Measurements from ENCODE around the gene MYH15. TPM values are rescaled to one million over a fixed set of nuclear protein-coding genes. Genes with fewer than 3 reads are reported as not detected.

MYH15 gene
- total and polyA plus RNA-seq, 2 of the 8 experiments (the other 6 are each of a cell fraction or from before 2014, with no cell fraction given): under 0.01 TPM; not detected in 1

DNA sequence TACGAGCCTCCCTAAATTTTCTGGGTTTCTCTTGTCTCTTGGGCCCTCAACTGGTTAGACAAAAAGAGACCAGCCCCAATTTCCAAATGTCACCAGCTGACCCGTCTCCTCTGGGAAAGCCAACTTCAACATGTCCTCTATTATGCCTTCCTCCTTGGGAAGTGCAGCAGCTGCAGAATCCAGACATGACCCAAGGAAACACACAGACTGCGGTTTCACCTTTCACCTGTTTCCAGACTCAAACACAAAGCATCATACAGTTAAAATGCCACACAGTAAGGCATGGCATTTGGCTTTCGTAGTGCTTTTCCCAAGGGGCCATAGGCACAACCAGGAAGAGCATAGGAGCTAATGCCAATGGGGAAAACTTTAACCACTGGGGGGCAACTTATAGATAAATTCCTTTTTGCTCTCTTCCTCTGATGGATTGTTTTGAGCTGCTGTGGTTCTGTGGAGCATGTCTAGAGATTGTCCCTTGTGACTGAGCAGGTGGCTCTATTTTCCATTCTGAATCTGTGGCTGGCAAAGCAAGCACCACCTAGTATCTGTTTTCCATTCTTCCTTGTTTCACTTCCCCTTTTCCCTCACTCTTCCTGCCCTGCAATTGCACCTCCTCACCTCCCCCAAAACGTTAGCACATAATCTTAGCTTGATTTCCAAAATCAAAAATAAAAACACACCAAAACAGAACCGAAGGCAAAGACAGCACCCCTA is 164.7 kb downstream of the MYH15 start:
- Histone ChIP-seq H3K4me2 (ENCODE audit: insufficient read depth in 1 of 2, low read depth in 2 of 2, low read length in 2 of 2) (no peak overlapping the region), H3K4ac (replicated peaks; ENCODE audit: insufficient read length, low read depth, low read length) (no peak overlapping the region), H3K36me3 (ENCODE audit: control insufficient read depth in 2 of 4, insufficient read depth in 4 of 4, low read length in 3 of 4) (no peaks in the 10 kb centered on the region), H2BK12ac (ENCODE audit: low read depth, low read length) (no peak overlapping the region), H3K79me1 (ENCODE audit: low read depth, low read length) (no peaks in the 10 kb centered on the region), H3K23me2 (ENCODE audit: low read depth, low read length) (no peaks in the 10 kb centered on the region; the same call in 1 of the 2 replicates), H3K56ac (replicated peaks; ENCODE audit: insufficient read length, low read depth, low read length) (no peak overlapping the region), H2BK120ac (replicated peaks; ENCODE audit: low read depth, low read length) (no peak overlapping the region), H3K9ac (replicated peaks in 1 of 4; ENCODE audit: extremely low read depth in 1 of 4, low read depth in 3 of 4, low read length in 3 of 4) (no peak overlapping the region), H2AFZ (ENCODE audit: low read length) (no peak overlapping the region), H2BK15ac (ENCODE audit: low read length) (no peak overlapping the region), H3K9me3 (ENCODE audit: insufficient read depth in 2 of 2, low read depth in 1 of 2, low read length in 1 of 2) (no peaks in the 10 kb centered on the region), H2AK5ac (ENCODE audit: low read depth, low read length) (no peak overlapping the region), H3K14ac (ENCODE audit: insufficient read length) (no peak overlapping the region), H3K4me3 (ENCODE audit: extremely low read depth in 1 of 4, insufficient read depth in 2 of 4, low read depth in 3 of 4, low read length in 4 of 4) (no peak overlapping the region), H3K4me1 (replicated peaks in 1 of 4; ENCODE audit: control insufficient read depth in 3 of 4, insufficient read depth in 4 of 4, low read length in 3 of 4) (no peaks in the 10 kb centered on the region), H4K20me1 (replicated peaks in 1 of 2; ENCODE audit: control insufficient read depth in 1 of 2, insufficient read depth in 2 of 2, low read length in 2 of 2) (no peaks in the 10 kb centered on the region), H4K5ac (ENCODE audit: insufficient read length, low read depth, low read length) (no peak overlapping the region), H3K79me2 (ENCODE audit: control insufficient read depth in 1 of 2, insufficient read depth in 2 of 2, low read length in 2 of 2) (no peaks in the 10 kb centered on the region), H3K18ac (ENCODE audit: extremely low read depth, low read length) (no peak overlapping the region), H4K91ac (replicated peaks; ENCODE audit: insufficient read length, low read length) (no peak overlapping the region), H2BK5ac (ENCODE audit: low read depth, low read length) (no peak overlapping the region), H3K27ac (ENCODE audit: low read depth, low read length) (no peak overlapping the region), H2BK20ac (ENCODE audit: low read length) (no peak overlapping the region), H3K23ac (ENCODE audit: insufficient read length) (no peak overlapping the region), H3K27me3 (replicated peaks in 1 of 4; ENCODE audit: control insufficient read depth in 3 of 4, extremely low read depth in 1 of 4, insufficient read depth in 3 of 4, low read length in 3 of 4) (no peaks in the 10 kb centered on the region), H4K8ac (ENCODE audit: extremely low read depth, insufficient read depth, low read length) (no peak overlapping the region)
- 48% methylated on average over 6 of the region's 6 CpGs; no CpG with 5 or more reads in 1 of the 2 experiments for WGBS, 2 experiments (ENCODE audit: extremely low coverage in 1 of 2, insufficient coverage in 1 of 2, insufficient read length in 1 of 2, insufficient replicate concordance in 2 of 2, low coverage in 1 of 2, low lambda C conversion rate in 2 of 2, missing lambda C conversion rate in 1 of 2)
- POLR2A ChIA-PET (ENCODE audit: partially characterized antibody): interaction anchor here (1.2 kb wide), 1 partner anchor 16 kb away, joined by 3 read pairs; no protein-coding TSS in a partner anchor
- CTCF ChIA-PET (ENCODE audit: partially characterized antibody): interaction anchor here (1.1 to 1.9 kb wide), 4 partner anchors 23 to 132 kb away, joined by 3 to 4 read pairs (median 3); no protein-coding TSS in a partner anchor
- FAIRE-seq (peak; percentile 7), DNase-seq (ENCODE audit: low read depth in 1 of 2, low spot score in 2 of 2) (no peak)
- TF ChIP-seq EGR1 (IDR thresholded peaks at IDR 0.05; ENCODE audit: borderline replicate concordance, low read depth, low read length) (no peak), CBX8 (IDR thresholded peaks at IDR 0.05; ENCODE audit: borderline replicate concordance, low read depth, low read length) (no peak)
